ENCODE results near the gene SEMA5A.

SEMA5A gene

GRCh38 chr5:9545992-9546851 lies at the start of gene SEMA5A:
Gene SEMA5A, minus strand, starts transcription at chr5:9546075. Its CDS starts 166,129 bp downstream, at chr5:9379946.
- peak; percentile 78 for DNase-seq

GRCh38 chr5:9594913-9595312 lies 49.0 kb upstream of the SEMA5A start:
- DNase-seq: no peak

GRCh38 chr5:9589049-9589835 lies 43.4 kb upstream of the SEMA5A start:
- DNase-seq: no peak

DNA sequence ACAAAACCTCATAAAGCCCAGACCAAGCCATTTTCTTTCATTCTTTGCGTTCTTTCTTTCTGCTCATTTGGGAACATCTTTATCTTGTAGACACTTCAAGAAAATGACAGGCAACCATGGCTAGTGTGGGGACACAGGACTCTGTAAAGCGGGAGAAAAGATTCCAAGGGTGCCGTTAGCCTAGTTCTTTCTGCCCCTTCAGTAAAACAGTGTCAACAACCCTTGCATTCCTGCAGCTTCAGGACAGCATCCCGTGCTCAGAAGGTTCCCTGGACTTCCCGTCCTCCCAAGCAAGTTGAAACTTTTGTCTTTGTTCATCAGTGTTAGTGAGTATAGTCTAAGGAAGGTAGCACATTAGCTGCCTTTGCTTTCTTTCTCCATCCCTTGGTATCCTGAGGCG lies 42.4 kb upstream of the SEMA5A start:
- DNase-seq: no peak

DNA sequence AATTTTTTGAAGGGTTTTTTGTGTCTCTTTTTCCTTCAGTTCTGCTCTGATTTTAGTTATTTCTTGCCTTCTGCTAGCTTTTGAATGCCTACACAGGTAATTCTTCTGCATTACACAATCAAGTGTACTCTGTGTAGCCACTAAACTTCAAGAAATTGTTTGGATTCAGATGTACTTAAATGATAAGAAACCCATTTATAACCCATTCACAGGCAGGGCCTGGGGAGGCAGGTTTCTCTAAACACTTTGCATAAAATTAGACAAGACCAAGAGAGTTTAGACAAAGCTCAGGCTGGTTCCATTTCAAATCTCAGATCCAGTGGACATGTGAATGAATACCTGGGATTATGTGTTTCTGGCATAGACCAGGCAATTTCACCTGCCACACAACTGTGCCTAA lies 41.3 kb upstream of the SEMA5A start:
- DNase-seq: no peak

- DNase-seq: peak; percentile 39
Measured at GRCh38 chr5:9582406-9582805, 36.5 kb upstream of the SEMA5A start.

GRCh38 chr5:9573796-9574195 lies 27.9 kb upstream of the SEMA5A start:
- no peak for DNase-seq

GRCh38 chr5:9572246-9572645 lies 26.4 kb upstream of the SEMA5A start:
- no peak for DNase-seq

GRCh38 chr5:9570876-9571275 lies 25.0 kb upstream of the SEMA5A start:
- DNase-seq: no peak

DNA sequence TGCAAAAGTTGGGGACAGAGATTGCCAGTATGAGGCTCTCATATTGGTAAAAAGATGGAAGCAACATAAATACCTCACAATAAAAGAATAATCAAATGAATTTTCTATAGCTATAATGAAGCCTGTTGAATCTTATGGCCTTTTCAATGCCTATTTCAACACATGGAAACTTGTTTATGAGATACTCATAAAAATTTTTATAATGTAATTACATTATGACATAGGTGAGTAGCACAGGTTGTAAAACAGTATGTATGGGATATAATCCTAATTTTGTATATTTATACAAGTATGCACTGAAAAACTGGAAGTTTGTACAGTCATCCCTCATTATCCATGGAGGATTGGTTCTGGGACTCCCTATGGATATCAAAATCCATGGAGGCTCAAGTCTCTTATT lies 21.2 kb upstream of the SEMA5A start:
- no peak for DNase-seq

GRCh38 chr5:9564752-9565151 lies 18.9 kb upstream of the SEMA5A start:
- no peak for DNase-seq

- DNase-seq: peak; percentile 60
Measured at GRCh38 chr5:9562141-9562540, 16.3 kb upstream of the SEMA5A start.

GRCh38 chr5:9559965-9560364 lies 14.1 kb upstream of the SEMA5A start:
- DNase-seq: no peak

DNA sequence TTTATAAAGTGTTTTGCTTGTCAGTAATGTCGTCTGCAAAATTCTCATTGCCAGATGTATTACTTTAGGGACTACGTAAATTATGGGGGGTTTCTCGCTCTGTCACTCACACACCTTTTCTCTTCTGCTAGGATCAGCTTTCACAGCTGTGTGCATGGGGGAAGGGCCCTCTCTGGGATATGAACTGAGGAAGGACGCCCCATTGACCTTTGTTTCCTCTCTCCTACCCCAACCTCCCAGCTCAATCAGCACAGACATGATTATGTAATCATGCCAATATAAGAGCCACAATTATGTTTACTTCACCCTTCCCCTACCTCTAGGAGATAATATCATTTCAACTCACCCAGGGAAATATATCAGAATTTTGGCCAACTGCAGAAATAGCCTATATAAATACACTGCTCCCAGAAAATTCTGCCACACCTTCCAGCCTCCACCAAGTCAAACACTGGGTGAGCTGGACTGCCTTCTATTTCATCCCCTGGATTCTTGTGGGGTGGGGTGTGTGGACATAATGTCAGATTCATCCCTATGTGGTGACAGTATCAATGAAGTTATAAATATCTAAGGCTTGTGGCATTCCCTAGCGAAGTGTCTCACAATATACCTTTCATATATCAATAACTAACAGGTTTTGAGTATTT lies 12.6 kb upstream of the SEMA5A start:
- DNase-seq: no peak

- peak; percentile 70 for DNase-seq
Measured at GRCh38 chr5:9557696-9558095, 11.8 kb upstream of the SEMA5A start.

DNA sequence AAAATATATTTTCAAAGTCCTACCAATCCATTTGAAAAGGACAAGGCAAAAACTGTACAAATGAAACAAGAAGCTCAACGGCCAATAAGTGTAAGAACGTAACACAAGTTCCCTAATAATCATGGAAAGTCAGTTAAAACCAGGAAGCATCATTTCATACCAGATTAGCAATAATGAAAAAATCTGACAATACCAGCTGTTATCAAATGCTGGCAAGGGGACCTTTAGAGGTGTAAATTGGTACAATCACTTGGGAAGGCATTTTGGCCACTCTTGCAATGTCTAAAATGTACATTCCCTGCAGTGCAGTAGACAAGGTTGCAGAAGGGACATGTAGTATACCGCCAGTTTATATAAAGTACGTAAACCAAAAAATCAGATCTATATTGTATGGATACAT lies 10.1 kb upstream of the SEMA5A start:
- no peak for DNase-seq

GRCh38 chr5:9554122-9554521 lies 8.2 kb upstream of the SEMA5A start:
- no peak for DNase-seq

DNA sequence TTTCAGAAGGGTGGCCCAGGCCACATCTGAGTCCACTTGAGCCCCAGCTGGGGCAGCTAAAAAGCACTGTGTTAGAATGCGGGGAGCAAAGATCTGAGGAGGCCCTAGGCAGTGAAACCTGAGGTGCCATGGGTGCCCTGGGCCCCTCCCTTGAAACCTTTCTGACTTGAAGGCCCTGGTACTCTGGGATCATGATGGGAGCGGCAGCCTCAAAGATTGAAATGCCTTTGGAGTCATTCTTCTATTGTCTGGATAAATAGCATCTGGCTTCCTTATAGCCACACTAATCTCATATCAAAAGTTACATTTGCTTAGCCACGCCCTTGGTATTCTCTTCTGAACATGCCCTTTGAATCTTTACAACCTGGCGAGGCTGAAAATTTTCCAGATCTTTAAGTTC lies 7.7 kb upstream of the SEMA5A start:
- DNase-seq: no peak

DNA sequence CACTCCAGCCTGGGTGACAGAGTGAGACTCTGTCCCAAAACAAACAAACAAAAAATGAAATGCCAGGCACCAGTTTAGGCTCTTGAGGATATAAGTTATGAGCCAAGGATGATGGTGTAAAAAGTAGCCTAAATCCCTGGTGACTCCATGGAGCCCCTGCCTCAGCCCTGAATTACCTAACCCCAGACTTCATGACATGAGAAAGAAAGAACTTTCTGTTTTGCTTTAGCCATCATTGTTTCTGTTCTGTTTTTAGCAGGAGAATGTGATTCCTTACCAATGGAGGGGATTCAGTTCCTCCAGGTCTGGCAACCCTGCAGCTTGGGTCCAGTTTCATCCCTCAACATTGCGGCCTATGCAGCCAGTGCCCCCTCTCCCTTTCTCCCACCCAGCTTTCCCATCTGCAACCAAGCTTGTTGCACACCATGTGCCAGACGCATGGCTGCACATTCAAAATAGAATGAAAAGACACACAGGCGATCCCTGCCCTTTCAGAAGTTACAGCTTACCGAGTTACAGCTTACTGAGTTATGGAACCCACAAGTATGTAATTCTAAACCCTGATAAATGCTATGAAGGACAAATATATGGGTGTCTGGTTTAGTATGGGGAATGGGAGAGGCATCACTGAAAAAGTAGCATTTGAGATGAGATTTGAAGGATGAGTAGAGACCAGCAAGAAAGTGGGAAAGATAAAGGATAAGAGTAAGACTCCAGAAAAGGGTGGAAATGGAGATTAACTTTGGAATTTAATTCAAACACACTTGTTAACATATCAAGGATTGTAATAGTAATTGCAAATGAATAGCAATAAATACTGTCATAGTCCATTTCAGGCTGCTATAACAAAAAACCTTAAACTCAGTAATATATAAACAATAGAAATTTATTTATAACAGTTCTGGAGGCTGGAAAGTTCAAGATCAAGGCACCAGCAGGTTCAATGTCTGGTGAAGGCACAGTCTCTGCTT lies 6.0 kb upstream of the SEMA5A start:
- no peak for DNase-seq

DNA sequence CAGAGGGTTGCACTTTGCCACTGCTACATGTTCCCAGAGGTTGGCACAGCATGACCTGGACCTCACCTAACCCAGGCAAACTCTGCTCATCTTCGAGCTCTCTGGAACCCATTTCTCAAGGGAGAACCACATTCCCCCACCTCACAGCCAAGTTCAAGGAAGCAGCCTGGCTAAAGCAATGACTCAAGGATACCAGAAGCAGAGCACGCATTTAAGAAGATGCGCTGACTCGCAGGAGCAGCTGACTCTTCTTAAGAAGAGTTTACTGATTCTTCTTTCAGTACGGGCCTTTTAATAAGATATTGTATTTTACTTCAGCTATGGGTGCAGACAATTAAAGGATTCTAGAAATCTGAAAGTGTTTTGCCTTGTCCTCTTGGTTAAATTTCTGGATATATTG lies 4.1 kb upstream of the SEMA5A start:
- peak; percentile 50 for DNase-seq

DNA sequence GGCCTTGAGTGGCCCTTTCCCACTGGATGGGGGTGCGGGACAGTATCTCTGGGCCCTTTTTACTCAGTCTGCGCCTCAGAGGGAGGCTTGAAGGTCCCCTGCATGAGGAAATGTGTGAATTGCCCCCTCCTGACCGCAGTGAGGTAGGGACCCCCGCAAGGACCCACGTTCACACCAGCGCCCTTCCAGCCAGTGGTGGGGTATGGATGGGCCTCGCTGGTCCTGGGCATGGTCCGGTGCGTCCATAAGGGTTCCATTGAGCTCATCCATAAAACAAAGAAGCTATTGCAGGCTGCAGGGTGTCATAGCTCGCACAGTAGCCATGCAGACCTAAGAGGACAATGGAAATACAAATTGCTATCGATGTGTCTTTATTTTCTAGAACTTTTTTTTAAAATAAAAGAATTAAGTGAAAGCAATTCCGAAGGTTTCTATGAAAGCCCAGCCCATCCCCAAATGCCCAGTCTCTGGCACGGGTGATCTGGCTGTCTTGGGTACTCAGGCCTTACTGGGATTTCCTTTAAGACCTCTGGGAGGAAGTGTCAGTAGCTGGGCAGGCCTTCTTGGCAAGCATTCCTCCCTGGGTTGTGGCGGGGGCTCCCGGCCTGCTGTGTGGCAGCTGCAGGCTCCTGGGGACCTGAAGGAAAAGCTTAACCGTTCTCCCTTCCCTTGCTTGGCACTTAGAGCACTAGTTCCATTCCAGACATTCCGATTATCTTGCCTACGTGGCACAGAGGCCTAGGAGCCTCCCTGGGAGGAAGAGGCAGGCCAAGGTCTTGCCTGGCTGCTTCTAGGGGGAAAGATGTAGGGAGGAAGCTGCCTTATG lies 1.5 kb upstream of the SEMA5A start:
- DNase-seq: peak; percentile 91
